SK-N-SH treated with all-trans-retinoic acid at 6 μM for 48 hours (cell line): ENCODE data around the gene TMEM51.

Experiments
- PPARA ChIP-seq: fragments of 250-450 bp; sonication (Bioruptor Pico); IDR thresholded peaks from 2 replicates; pipeline ENCODE4 v1.5.0; 2020; ENCODE audit warnings: mild to moderate bottlenecking, borderline replicate concordance
- TCF4 ChIP-seq: fragments of 250-450 bp; sonication (Bioruptor Pico); IDR thresholded peaks from 2 replicates; pipeline ENCODE4 v1.8.0; 2021; ENCODE audit warnings: mild to moderate bottlenecking, moderate library complexity, borderline replicate concordance
- ZFP3 ChIP-seq: fragments of 250-450 bp; sonication (Bioruptor Pico); IDR thresholded peaks from 2 replicates; pipeline ENCODE4 v1.5.0; 2020; ENCODE audit warnings: mild to moderate bottlenecking, moderate library complexity

GRCh38 chr1:15264769-15265168, 111.2 kb downstream of the TMEM51 start:
- TF ChIP-seq PPARA (no peak), ZFP3 (no peak), TCF4 (CRISPR knock-in tag) (no peak)
